Mucosa of descending colon (tissue), 3 donors: ENCODE results near the gene G6PC3. TPM values are rescaled to one million over a fixed set of nuclear protein-coding genes. Genes with fewer than 3 reads are reported as not detected.

Source experiments
- ATAC-seq: fragments of 200-7000 bp; cut with Tn5 transposase; one replicate; pipeline ENCODE4 v1.9.1; 2020; ENCODE audit warnings: mild to moderate bottlenecking, moderate library complexity
- DNase-seq, 3 donors: peaks; one replicate each; pipeline ENCODE4 v3.0.0-alpha.2; 2020
- H3K36me3 ChIP-seq: fragments of 200-600 bp; one replicate; pipeline ENCODE4 v1.8.0; 2021; ENCODE audit warnings: low read depth, mild to moderate bottlenecking
- H3K4me1 ChIP-seq: fragments of 200-600 bp; one replicate; pipeline ENCODE4 v1.8.0; 2021; ENCODE audit warnings: low read depth, mild to moderate bottlenecking
- H3K4me3 ChIP-seq: fragments of 200-600 bp; one replicate; pipeline ENCODE4 v1.8.0; 2021; ENCODE audit warnings: mild to moderate bottlenecking
- H3K9me3 ChIP-seq: fragments of 200-600 bp; one replicate; pipeline ENCODE4 v1.8.0; 2021; ENCODE audit warnings: mild to moderate bottlenecking
- intact Hi-C, 2 donors: fragments of 100-400 bp; cut with DNase I in 1 of 2; cut with micrococcal nuclease in 1 of 2; formaldehyde crosslinking; loops; one replicate each; pipeline versions ENCODE4 v1.11.0 to v1.11.1; 2022; cut with DNase I, micrococcal nuclease
- total RNA-seq, 3 donors: library from RNA; stranded (reverse); fragmentation: NEBNext Ultra II Directional in 2 of 3; extraction: Animal tissue kit (Norgen Biotek cat#: 25700) in 2 of 3; gene quantifications; one replicate each; pipeline versions ENCODE4 v1.2.1 to v1.2.4, GENCODE V29; 2021 to 2023
- TF ChIP-seq, protein P1 (sequence below): fragments of 200-600 bp; IDR thresholded peaks from one replicate; pipeline ENCODE4 v1.8.0; 2022; ENCODE audit warnings: antibody characterized with exemption, mild to moderate bottlenecking
- donor health status: DM: no; HTN: no; CAD: no; lungs with moderate emphysema.
- donor health status: DM: no; HTN: no; CAD: no.
- donor health status: DM: no; HTN: yes; CAD: no.

The G6PC3 gene
- total RNA-seq, 3 donors from 2014 or later: 29.5 to 48.1 (median 30.0) TPM

DNA sequence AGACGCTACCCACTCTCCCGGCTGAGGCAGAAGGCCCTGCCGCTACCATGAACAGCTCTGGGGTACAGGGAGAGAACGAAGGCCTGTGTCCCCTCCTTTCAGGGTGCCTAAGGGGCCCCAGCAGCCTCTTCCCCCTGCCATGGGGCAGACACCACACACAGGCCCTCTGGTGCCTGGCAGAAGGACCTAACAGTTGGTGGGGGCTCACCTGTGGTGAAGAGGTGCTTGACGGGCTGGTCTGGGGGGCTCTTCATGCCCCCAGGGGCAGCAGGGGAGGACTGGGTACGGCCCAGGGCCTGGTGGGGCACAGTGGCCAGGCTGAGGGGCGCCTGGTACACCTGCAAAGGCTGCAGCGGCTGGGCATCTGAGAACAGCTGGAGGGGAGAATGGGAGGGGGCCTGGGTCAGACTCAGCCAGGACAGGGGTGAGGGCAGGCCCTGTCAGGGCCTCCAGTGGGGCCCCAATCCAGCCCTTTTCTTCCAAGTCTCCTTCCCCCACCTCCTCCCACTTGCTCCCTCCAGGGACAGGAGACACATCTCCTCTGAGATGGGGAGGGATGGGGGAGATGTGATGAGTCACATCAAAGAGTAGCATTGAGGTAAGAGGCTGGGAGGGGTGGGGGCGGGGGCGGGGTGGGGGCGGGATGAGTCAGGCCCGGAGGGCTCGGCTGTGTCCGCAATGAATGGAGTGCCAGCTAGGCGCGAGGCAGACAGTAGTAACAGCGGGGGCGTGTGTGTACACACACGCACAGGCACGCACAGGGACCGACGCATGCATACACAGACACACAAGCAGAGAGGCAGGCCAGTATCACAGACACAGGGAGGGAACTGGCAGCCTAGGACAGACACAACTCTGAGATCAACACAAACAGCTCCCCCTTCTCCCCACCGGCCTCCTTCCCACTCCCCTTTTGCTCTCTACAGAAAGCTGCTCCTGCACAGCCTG is 16.1 kb downstream of the G6PC3 start:
- no peaks in the 10 kb centered on the region for H3K9me3 ChIP-seq
- TF ChIP-seq, protein P1, sequence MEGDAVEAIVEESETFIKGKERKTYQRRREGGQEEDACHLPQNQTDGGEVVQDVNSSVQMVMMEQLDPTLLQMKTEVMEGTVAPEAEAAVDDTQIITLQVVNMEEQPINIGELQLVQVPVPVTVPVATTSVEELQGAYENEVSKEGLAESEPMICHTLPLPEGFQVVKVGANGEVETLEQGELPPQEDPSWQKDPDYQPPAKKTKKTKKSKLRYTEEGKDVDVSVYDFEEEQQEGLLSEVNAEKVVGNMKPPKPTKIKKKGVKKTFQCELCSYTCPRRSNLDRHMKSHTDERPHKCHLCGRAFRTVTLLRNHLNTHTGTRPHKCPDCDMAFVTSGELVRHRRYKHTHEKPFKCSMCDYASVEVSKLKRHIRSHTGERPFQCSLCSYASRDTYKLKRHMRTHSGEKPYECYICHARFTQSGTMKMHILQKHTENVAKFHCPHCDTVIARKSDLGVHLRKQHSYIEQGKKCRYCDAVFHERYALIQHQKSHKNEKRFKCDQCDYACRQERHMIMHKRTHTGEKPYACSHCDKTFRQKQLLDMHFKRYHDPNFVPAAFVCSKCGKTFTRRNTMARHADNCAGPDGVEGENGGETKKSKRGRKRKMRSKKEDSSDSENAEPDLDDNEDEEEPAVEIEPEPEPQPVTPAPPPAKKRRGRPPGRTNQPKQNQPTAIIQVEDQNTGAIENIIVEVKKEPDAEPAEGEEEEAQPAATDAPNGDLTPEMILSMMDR: no peak
- peaks cover 3% of the 10 kb centered on the region for H3K4me1 ChIP-seq
- no peaks in the 10 kb centered on the region for H3K36me3 ChIP-seq
- H3K4me3 ChIP-seq: no peak overlapping the region
- intact Hi-C loops: no loop called here
- ATAC-seq (peak; percentile 45), DNase-seq (no peak)

DNA sequence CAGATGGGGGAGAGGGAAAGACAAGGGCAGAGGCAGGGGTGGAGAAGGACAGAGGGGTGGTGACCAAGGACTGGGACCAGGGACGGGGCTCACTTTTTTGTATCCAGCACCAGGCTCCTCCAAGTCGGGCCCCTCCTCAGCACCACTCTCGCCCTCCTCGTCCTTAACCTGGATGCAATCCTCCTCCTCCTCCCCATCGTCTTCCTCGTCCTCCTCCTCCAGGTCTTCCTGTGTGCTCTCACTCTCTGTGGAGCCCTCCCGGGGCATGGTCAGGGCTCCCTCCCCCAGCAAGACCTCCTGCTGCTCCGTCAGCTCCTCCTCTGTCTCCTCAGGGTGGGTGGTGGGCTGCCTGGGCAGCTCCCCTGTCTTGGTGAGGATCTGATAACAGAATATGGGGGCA is 16.8 kb downstream of the G6PC3 start:
- Histone ChIP-seq H3K9me3 (no peaks in the 10 kb centered on the region), H3K4me1 (peaks cover 3% of the 10 kb centered on the region), H3K4me3 (no peak overlapping the region), H3K36me3 (no peaks in the 10 kb centered on the region)
- TF ChIP-seq, protein P1: no peak
- ATAC-seq (no peak), DNase-seq (no peak)
- intact Hi-C loops: no loop called here

DNA sequence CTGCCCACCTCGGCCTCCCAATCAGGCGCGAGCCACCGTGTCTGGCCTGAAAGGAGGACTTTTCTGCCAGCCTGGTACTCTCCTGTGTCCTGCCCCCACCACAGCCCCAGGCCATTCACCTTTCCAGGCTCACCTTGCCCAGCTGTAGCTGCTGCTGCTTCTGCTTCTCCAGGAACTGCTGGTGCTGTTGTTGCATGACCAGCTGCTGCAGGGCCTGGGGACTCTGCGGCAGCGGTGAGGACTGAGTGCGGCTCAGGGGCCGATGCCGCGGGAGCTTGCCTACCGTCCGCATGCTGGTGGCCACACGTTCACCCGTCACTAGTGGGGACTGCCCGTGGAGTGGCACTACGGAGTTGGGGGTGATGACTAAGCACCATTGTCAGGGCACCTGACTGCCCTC is 17.7 kb downstream of the G6PC3 start:
- no peak for DNase-seq
- intact Hi-C loops: no loop called here
- TF ChIP-seq, protein P1: no peak
- Histone ChIP-seq H3K4me3 (no peak overlapping the region), H3K4me1 (peaks cover 3% of the 10 kb centered on the region), H3K9me3 (no peaks in the 10 kb centered on the region), H3K36me3 (no peaks in the 10 kb centered on the region)
- no peak for ATAC-seq

DNA sequence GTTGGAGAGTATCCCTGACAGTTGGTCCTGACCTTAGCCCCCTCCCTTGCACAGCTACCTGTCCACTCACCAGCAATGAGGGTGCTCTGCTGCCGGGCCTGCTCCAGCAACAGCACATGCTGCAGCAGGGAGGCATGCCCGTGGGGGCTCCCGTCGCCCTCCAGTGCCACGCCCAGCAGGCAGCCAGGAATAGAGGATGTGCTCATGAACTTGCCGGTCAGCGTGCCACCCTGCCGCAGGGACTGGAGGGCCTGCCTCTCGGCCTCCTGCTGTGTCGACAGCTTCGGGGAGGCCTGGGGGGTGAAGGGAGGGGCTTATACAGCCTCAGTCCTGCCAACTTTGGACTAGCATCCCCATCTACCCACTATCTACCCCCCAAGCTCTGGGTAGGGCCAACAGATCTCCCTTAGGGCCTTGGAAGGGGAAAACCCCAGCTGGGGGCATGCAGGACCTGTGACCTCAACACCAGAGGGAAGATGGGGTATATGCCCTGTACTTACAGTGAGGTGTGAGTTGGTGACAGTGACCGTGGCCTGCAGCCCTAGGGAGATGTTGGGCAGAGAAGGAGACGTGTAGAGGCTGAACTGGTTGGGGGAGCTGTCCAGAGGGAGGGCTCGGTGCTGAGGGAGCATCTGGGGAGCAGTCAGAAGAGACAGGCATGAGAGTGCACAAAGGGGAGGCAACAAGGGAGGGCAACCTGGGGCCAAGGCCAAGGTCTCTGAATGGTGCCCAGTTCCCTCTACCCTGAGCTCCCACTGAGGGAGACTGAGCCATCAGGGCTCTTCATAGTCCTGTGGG is 20.9 kb downstream of the G6PC3 start:
- H3K4me3 ChIP-seq: no peak overlapping the region
- peaks cover 16% of the 10 kb centered on the region for H3K4me1 ChIP-seq
- H3K9me3 ChIP-seq: no peaks in the 10 kb centered on the region
- DNase-seq (no peak), ATAC-seq (no peak)
- intact Hi-C loops: no loop called here
- TF ChIP-seq, protein P1: no peak
- no peaks in the 10 kb centered on the region for H3K36me3 ChIP-seq

DNA sequence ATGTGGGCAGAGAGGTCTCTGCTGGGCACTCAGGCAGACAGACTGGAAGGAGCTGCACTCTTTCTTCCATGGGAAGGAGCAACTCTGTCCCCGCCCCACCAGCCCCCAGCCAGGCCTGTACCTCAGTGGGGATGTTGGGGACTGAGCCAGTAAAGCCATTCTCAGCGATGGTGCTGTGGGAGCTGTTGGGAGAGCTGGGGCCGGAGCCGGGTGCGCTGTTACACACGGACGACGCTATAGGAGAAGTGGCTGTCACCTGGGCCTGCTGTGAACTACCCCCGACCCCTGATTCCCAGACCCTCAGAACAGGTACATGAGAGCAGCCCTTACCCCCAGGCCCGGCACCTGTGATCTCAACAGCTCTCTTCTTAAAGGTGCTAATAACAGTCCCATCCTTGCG is 21.5 kb downstream of the G6PC3 start:
- TF ChIP-seq, protein P1: no peak
- H3K4me1 ChIP-seq: peaks cover 18% of the 10 kb centered on the region
- H3K36me3 ChIP-seq: no peaks in the 10 kb centered on the region

More for the DNA sequence above, 21.5 kb downstream of the G6PC3 start:
- H3K9me3 ChIP-seq: no peaks in the 10 kb centered on the region
- ATAC-seq (no peak), DNase-seq (no peak)
- H3K4me3 ChIP-seq: no peak overlapping the region
- intact Hi-C loops: no loop called here
